ENCODE measurements around the gene CDH24.

Gene CDH24

DNA sequence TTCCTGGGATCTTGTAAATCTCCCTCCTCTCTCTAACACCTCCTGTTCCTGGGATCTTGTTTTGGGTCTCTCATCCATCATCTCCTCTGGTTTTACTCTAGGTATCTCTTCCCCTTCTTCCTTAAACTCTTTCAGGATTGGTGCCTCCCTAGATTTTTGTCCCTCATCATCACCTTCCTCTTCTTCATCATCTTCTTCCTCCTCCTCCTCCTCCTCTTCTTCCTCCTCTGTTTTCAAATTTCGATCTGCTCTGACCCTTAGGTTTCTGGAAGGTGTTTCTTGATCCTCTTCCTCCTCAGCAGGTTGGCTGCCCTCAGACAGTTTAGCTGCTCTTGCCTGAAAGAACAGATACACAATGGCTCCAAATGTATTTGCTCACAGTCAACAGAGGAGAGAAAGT is 23.2 kb upstream of the CDH24 start:
- no peaks in the 10 kb centered on the region for H3K9me2 ChIP-seq (ENCODE audit: low read depth, low read length)
- no peaks in the 10 kb centered on the region for H3K27me3 ChIP-seq (ENCODE audit: insufficient read depth, low read length)
- no peaks in the 10 kb centered on the region for H4K20me1 ChIP-seq (ENCODE audit: insufficient read depth, low read length)
- H3K4me1 ChIP-seq (ENCODE audit: insufficient read depth, low read length, severe bottlenecking), result no peaks in the 10 kb centered on the region
- H3K9ac ChIP-seq (ENCODE audit: low read length), result 0 out of 2 replicates have a peak overlapping the region, but pooled peaks have one; percentile 16
- H3K9me3 ChIP-seq (ENCODE audit: low read length), result no peaks in the 10 kb centered on the region
- peaks cover 97% of the 10 kb centered on the region for H3K36me3 ChIP-seq (ENCODE audit: insufficient read depth, low read length)
- no peak overlapping the region for H3K4me2 ChIP-seq (ENCODE audit: low read length)
- 0 out of 2 replicates have a peak, but pooled peaks cover 5% of the 10 kb centered on the region for H3F3A ChIP-seq (ENCODE audit: insufficient read depth, low read length)
- H3K27ac ChIP-seq (ENCODE audit: low read depth, low read length, poor library complexity, severe bottlenecking), result no peak overlapping the region
- no peak overlapping the region for H3K4me3 ChIP-seq (ENCODE audit: low read depth, low read length, poor library complexity, severe bottlenecking)
- TF ChIP-seq EZH2 (IDR thresholded peaks at IDR 0.05; ENCODE audit: borderline replicate concordance, low read length), result no peak
- TF ChIP-seq, protein P1, sequence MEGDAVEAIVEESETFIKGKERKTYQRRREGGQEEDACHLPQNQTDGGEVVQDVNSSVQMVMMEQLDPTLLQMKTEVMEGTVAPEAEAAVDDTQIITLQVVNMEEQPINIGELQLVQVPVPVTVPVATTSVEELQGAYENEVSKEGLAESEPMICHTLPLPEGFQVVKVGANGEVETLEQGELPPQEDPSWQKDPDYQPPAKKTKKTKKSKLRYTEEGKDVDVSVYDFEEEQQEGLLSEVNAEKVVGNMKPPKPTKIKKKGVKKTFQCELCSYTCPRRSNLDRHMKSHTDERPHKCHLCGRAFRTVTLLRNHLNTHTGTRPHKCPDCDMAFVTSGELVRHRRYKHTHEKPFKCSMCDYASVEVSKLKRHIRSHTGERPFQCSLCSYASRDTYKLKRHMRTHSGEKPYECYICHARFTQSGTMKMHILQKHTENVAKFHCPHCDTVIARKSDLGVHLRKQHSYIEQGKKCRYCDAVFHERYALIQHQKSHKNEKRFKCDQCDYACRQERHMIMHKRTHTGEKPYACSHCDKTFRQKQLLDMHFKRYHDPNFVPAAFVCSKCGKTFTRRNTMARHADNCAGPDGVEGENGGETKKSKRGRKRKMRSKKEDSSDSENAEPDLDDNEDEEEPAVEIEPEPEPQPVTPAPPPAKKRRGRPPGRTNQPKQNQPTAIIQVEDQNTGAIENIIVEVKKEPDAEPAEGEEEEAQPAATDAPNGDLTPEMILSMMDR (IDR thresholded peaks at IDR 0.05; ENCODE audit: low read length), result no peak
- no peak overlapping the region for H2AFZ ChIP-seq (ENCODE audit: low read length)
- H3K79me2 ChIP-seq (ENCODE audit: insufficient read depth, low read length), result no peaks in the 10 kb centered on the region

DNA sequence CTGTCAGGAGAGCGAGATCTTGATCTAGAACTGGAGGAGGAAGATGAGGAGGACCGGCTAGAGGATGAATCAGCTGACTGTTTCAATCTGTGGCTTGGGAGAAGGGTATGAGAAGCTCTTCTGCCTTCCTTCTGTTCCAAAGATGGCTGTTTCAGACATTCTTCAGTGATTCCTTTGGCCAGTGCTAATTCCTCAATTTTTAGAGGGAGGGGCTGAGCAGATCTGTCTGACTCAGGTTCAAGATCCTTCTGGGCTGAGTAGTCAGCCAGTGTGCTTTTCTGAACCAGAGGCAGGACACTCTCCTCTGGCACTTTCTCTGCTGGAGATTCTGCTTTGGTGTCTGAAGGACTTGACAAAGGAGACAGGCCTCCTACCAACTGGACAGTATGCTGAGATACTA is 22.4 kb upstream of the CDH24 start:
- Histone ChIP-seq H3K27ac (ENCODE audit: low read depth, low read length, poor library complexity, severe bottlenecking) (no peak overlapping the region), H3K36me3 (ENCODE audit: insufficient read depth, low read length) (peaks cover 97% of the 10 kb centered on the region), H2AFZ (ENCODE audit: low read length) (no peak overlapping the region), H3K9ac (ENCODE audit: low read length) (no peak overlapping the region), H3K4me2 (ENCODE audit: low read length) (no peak overlapping the region), H3K4me3 (ENCODE audit: low read depth, low read length, poor library complexity, severe bottlenecking) (no peak overlapping the region), H3F3A (ENCODE audit: insufficient read depth, low read length) (0 out of 2 replicates have a peak, but pooled peaks cover 5% of the 10 kb centered on the region), H4K20me1 (ENCODE audit: insufficient read depth, low read length) (no peaks in the 10 kb centered on the region), H3K9me3 (ENCODE audit: low read length) (no peaks in the 10 kb centered on the region), H3K4me1 (ENCODE audit: insufficient read depth, low read length, severe bottlenecking) (no peaks in the 10 kb centered on the region), H3K27me3 (ENCODE audit: insufficient read depth, low read length) (no peaks in the 10 kb centered on the region), H3K9me2 (ENCODE audit: low read depth, low read length) (no peaks in the 10 kb centered on the region), H3K79me2 (ENCODE audit: insufficient read depth, low read length) (no peaks in the 10 kb centered on the region)
- TF ChIP-seq, protein P1 (IDR thresholded peaks at IDR 0.05; ENCODE audit: low read length), result no peak
- no peak for TF ChIP-seq EZH2 (IDR thresholded peaks at IDR 0.05; ENCODE audit: borderline replicate concordance, low read length)

DNA sequence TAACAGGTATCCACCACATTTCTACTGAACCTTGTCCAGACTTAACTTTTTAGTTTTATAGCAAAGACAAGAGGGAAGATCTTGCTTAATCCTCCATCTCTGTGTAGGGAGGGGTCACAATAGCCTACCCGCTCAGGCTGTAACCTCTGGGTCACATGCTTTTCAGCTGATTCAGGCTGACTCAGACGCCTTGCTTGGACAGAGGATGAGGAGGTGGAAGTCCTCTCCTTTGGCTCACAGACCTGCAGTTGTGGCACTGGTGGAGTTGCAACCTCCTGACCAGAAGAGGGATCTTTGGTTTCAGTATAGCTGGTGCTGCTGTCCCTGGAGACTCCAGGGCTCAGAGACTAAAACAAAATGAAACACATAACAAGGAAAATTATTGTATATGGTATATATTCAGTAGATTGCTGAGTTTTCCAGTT is 21.4 kb upstream of the CDH24 start:
- Histone ChIP-seq H3F3A (ENCODE audit: insufficient read depth, low read length) (0 out of 2 replicates have a peak, but pooled peaks cover 5% of the 10 kb centered on the region), H3K79me2 (ENCODE audit: insufficient read depth, low read length) (no peaks in the 10 kb centered on the region), H3K36me3 (ENCODE audit: insufficient read depth, low read length) (peaks cover 91% of the 10 kb centered on the region), H2AFZ (ENCODE audit: low read length) (no peak overlapping the region), H4K20me1 (ENCODE audit: insufficient read depth, low read length) (no peaks in the 10 kb centered on the region), H3K9me3 (ENCODE audit: low read length) (no peaks in the 10 kb centered on the region), H3K9ac (ENCODE audit: low read length) (no peak overlapping the region; the same call in 1 of the 2 replicates), H3K9me2 (ENCODE audit: low read depth, low read length) (no peaks in the 10 kb centered on the region), H3K4me2 (ENCODE audit: low read length) (no peak overlapping the region), H3K4me1 (ENCODE audit: insufficient read depth, low read length, severe bottlenecking) (no peaks in the 10 kb centered on the region), H3K27me3 (ENCODE audit: insufficient read depth, low read length) (no peaks in the 10 kb centered on the region), H3K4me3 (ENCODE audit: low read depth, low read length, poor library complexity, severe bottlenecking) (no peak overlapping the region), H3K27ac (ENCODE audit: low read depth, low read length, poor library complexity, severe bottlenecking) (no peak overlapping the region)
- TF ChIP-seq, protein P1 (IDR thresholded peaks at IDR 0.05; ENCODE audit: low read length), result no peak
- TF ChIP-seq EZH2 (IDR thresholded peaks at IDR 0.05; ENCODE audit: borderline replicate concordance, low read length), result no peak
